Measurements from ENCODE around the gene DNAJC12.
A peak's percentile ranks its signal among the peaks of the same experiment; 100 is the strongest.
"Not testable (repeated sequence)": the region's sequence is repeated elsewhere in the genome, so short reads cannot be mapped to it uniquely, and the experiment has no call there.

The DNAJC12 gene

DNA sequence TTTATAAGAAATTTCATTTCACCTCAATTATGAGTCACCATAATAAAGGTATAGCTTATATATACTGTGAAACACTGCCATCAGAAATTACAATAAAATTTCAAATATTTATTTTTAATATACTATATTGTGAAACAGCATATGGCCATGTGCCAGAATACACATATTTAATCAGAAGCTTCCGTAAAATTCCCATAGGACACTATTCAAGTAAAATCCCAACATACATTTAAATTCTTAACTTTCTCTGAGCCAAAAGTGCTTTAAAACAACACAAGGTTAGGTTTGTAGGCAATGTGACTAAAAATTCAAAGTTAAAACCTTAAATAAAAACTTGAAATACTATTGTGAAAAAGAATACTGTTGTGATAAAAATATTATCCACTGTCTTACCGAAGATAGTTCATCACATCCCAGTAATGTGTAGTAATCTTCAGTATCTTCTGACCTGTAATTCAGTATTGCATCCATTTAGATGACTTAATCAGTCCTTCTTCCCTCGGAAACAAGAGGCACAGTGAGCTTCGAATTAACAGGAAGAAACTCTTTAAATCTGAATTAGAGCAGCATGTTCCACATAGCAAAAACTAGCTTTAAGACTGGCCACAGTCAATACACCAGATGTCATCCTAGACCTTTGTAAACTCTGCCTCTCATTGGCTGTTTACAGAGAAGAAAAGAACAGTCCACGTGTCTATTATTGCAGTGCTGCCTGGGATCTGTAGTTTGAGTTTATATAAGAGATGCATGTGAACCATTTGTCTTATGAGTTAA lies at the start of gene DNAJC12:
Gene DNAJC12 (minus strand): TSS at position 648 of the 774 bp plus-strand sequence. CDS start 177 bp downstream, at position 471.
- no peak for DNase-seq

DNA sequence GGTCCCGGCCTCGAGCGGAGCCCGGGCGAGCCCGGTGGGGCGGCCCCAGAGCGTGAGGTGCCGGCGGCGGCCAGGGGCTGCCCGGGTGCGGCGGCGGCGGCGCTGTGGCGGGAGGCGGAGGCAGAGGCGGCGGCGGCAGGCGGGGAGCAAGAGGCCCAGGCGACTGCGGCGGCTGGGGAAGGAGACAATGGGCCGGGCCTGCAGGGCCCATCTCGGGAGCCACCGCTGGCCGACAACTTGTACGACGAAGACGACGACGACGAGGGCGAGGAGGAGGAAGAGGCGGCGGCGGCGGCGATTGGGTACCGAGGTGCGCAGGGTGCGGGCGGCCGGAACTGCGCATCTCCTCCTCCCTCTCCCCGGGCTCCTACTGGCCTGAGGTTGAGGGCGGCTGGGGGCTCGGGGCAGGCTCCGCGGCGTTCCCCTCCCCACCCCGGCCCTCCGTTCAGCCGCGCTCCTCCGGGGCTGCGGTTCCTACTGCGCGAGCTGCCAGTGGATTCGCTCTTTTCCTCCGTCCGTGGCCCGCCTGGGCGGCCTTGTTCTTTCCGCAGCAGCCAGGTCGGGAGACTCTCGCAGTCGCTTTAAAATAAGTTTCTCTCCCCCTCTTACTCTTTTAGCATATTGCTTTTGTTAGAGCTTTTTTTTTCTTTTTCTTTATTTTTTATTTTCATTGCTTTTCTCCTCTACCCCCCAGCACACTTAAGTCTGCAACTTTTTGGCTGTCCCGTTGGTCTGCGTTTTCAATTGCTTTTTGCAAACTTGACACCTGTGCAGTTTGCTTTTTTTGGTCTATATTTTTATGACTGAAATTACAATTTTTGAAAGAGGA lies 47.1 kb upstream of the DNAJC12 start:
- peak; percentile 84 for DNase-seq

DNA sequence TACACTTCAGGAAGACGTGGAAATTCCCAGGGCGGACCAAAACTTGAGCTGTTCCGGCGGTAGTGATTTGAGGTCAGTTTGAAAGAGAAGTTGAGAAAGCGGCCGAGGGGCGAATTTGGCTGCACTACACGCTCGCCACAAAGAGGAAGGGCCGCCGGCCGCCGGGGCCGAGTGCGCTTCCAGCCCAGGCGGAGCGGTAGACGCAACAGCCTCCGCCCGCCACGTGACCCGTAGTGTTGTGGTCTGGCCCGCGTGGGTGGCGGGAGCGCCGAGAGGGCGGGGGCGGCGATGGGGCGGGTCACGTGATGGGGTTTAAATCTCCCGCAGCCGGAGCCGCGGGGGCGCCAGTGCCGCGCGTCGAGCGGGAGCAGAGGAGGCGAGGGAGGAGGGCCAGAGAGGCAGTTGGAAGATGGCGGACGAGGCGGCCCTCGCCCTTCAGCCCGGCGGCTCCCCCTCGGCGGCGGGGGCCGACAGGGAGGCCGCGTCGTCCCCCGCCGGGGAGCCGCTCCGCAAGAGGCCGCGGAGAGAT lies 46.4 kb upstream of the DNAJC12 start, which contains the start of gene SIRT1:
Gene SIRT1 (plus strand): TSS at position 344 of the 529 bp plus-strand sequence. CDS start 66 bp downstream, at position 410.
- DNase-seq = peak; percentile 90

DNA sequence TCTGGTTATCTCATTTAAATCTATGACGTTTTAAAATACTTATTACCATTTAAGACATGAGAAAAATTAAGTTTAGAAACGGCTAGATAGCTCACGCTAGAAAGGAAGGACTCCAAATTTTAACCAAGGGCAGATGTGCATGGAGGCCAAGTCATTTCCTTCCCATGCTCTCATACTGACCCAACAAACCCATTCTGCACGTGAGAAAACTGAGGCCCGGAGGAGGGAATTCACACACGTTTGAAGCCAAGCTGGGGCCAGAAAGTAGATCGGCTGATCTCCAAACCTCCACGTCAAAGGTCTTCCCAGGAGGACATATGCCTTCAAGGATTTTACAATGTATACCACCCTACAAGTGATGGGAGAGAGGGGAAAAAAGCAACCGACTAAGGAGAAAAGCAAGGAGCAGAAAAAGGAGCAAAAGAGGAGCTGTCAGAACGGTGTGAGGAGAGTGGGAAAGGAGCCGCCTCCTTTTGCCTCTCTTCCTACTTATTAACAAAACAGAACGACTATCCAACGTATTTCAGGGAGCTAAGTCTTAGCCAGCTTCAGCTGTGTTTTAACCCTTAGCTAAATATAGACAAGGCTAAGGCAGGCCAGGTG lies 45.8 kb upstream of the DNAJC12 start:
- no peak for DNase-seq

DNA sequence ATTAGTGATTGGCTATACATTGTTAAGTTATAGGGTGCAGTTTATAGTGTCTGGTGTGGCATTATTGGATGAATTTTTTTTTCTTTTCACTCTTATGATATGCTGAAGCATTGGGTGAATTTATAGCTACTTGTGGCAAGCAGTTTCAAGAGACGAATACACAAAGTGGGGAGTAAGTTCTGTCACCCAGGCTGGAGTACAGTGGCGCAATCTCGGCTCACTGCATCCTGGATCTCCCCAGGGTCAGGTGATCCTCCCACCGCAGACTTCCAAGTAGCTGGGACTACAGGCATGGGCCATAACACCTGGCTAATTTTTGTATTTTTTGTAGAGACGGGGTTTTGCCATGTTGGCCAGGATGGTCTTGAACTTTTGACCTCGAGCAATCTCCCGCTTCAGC lies 40.1 kb upstream of the DNAJC12 start:
- DNase-seq = no peak

DNA sequence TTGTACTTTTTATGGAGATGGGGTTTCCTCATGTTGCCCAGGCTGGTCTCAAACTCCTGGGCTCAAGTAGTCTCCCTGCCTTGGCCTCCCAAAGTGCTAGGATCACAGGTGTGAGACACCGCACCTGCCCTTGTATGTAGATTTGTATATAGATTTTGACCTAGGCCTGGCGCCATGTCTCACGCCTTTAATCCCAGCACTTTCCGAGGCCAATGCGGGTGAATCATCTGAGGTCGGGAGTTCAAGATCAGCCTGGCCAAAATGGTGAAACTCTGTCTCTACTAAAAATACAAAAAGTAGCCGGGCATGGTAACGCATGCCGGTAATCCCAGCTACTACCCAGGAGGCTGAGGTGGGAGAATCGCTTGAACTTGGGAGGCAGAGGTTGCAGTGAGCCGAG lies 39.4 kb upstream of the DNAJC12 start:
- DNase-seq = not testable (repeated sequence)

DNA sequence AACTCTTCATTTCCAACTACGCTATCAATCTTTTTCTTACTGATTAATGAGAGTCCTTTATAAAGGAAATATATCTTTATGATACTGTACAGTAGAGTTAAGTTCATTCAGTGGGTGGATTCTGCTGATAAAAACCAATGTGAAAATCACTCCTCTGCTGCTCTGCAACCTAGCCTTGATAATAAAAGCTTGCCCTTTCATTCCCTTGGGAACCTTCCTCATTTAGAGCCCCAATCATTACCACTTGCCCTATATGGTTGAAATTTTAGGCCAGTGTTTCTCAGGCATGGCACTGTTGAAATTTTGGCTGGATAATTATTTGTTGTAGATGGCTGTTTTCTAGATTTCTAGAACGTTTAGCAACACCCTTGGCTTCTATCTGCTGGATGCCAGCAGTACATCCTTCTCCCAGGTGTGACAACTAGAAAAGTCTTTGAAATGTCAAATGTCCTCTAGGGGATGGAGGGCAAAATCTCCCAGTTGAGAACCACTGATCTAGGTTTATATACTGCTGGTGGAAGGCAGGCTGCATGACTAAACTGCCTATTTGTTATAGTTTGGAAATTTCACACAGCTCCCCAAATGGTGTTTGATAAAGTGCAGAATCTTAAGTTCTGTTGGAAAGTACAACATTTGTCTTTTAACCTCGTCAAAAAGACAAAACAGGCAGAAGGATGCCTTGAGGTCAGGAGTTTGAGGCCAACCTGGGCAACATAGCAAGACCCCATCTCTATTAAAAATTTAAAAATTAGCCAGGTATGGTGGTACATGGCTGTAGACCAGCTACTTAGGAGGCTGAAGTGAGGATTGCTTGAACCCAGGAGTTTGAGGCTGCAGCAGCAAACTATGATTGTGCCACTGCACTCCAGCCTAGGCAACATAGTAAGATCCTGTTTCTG lies 37.6 kb upstream of the DNAJC12 start:
- no peak for DNase-seq

DNA sequence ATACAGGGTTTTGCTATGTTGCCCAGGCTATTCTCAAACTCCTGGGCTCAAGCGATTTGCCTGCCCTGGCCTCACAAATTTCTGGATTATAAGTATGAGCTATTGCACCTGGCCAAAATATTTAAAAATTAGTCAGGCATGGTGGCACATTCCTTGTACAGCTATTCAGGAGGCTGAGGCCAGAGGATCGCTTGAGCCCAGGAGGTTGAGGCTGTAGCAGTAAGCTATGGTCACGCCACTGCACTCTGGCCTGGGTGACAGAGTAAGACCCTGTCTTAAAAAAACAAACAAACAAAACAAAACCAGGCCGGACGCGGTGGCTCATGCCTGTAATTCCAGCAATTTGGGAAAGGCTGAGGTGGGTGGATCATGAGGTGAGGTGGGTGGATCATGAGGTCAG lies 32.0 kb upstream of the DNAJC12 start:
- DNase-seq = no peak

DNA sequence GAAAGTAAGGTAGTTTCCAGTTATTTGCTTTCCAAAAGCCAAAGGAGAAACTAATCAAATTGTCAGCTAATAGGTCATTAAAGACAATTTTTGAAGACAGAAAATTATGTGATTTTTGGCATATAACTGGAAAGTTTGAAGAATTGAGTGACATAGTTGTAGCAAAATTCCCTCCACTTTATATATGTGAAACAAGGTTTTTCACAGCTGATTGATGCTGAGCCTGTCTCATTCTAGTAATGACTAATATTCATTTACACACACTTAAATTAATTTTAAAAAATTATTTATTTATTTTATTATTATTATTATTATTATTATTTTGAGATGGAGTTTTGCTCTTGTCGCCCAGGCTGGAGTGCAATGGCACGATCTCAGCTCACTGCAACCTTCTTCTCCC lies 30.1 kb upstream of the DNAJC12 start:
- DNase-seq = no peak

DNA sequence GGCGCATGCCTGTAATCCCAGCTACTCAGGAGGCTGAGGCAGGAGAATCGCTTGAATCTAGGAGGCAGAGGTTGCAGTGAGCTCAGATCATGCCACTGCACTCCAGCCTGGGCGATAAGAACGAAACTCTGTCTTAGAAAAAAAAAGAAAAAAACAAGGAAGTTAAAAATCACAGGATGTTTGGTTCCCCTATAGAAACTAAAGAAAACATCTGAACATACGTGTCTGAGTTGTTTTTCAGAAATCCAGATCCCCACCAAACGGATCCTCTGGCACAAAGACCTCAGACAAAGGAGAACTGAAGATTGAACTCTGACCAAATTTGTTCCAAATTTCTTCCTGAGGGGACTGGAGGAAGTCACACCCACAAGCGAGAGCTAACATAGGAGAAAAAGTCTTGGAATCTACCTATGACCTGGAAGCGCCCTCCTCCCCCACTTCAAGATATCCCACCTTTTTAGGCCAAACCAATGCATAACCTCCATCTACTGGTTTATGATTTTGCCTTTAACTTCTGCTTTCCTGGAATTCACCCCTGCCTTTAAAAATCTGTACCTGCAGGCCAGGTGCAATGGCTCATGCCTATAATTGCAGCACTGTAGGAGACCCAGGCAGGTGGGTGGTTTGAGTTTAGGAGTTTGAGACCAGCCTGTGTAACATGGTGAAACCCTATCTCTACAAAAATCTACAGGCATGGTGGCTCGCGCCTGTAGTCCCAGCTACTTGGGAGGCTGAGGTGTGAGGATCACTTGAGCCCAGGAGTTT lies 26.8 kb upstream of the DNAJC12 start:
- DNase-seq = no peak

DNA sequence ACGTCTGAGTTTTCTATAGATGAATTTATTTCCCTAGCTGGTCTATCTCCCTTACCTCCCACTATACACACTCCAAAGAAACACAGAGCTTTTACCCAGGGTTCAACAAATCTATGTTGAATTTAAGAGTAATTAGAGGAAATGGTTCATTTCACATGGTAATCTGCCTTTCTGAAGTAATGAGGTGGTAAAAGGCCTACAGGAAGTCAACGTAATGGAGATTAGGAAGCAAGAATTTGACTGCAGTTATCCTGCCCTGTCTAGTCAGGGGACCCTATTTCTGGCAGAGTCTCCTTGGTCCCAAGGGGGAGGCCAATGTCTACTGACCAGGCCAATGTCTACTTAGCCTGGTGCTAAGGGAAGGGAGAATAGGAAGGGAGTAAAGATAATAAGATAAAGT lies 25.1 kb upstream of the DNAJC12 start:
- DNase-seq = no peak

DNA sequence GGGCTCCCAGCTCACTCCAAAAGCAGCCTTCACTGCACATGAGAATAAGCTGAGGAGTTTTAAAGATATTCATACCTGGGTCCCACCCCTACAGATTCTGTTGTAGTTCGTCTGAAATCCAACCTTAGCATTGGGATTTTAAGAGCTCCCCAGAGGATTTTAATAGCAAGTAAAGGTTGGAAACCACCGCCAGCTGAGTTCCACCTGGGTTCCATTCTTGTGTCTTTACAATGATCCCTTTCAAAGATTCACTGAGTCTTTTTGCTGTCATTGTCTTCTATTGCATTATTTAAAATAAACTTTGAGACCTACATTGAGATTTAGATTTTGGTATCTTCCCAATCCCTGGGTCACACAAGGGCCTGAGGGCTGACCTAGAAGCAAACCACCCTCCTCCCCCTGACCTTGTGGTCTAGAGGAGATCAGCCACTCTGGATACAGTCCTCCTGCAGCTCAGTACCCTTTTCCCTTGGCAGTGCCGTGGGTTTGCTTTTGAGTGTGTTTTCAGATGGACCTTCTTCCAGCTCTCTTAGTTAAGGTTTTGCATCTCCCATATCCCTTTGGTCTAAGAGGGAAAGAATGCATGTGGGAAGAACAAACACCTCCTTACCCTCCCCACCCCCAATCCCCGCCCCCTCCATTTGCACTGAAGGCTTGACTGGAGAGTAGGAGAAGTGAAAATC lies 23.9 kb upstream of the DNAJC12 start:
- no peak for DNase-seq

DNA sequence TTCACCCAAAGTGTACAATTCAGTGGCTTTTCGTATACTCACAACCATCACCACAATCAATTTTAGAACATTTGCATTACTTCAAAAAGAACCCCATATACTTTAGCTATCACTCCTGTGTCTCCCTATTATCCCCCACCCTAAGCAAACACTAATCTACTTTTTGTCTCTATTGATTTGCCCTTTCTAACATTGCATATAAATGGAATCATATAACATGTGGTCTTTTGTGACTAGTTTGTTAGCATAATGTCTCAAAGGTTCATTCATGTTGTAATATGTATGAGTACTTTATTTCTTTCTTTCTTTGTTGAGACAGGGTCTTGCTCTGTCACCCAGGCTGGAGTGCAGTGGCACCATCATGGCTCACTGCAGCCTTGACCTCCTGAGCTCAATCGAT lies 21.0 kb upstream of the DNAJC12 start:
- DNase-seq = no peak

DNA sequence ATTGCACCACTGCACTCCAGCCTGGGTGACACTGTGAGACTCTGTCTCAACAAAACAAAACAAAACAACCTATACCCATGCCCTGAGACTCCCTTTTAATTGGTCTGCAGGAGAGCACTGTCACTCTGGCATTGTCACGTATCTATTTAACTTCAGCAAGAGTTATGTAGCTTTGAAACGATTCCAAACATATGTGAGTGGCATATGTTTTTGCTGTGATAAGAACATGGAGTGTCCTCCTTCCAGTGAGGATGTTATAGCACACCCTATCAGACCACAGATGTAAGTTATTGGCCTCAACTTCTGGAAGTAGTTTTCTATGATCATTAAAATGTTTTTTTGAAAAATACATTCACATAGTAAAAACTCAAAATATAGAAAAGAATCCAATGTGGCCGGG lies 15.5 kb upstream of the DNAJC12 start:
- DNase-seq = no peak

DNA sequence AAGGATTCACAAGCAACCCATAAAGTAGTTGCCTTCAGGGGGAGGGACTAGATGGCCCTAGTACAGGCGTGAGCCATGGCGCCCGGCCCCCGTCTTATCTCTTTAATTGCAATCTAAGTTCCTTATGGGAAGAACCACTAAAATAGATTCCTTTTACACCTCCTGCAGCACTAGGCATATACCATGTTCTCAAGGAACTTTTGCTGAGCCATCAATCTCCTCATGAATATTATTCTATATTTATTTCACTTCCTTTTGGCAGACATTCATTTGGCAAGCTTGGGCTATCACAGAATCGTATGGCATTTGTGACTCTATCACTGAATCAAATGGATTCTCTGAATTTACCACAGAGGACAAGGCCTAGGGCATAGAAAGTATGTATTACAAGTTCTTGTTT lies 14.8 kb upstream of the DNAJC12 start:
- DNase-seq = no peak

DNA sequence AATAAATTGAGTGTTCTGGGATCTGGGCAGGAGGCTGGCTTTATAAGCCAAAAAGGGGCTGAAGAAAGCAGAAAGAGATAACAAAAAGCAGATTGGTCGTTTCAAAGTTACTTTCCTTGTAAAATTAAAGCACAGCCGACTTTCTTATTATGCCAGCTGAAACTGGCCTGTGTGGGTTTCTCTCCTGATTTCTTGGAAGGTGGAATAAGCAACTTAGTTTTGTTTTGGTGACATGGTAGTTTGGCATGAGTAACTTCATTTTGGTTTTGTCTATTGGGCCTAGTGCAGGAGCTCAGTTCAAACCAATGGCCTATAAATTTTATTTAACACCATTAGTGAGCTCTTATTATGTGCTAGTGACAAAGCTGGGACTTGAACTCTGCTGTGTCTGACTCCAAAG lies 13.2 kb upstream of the DNAJC12 start:
- DNase-seq = no peak

DNA sequence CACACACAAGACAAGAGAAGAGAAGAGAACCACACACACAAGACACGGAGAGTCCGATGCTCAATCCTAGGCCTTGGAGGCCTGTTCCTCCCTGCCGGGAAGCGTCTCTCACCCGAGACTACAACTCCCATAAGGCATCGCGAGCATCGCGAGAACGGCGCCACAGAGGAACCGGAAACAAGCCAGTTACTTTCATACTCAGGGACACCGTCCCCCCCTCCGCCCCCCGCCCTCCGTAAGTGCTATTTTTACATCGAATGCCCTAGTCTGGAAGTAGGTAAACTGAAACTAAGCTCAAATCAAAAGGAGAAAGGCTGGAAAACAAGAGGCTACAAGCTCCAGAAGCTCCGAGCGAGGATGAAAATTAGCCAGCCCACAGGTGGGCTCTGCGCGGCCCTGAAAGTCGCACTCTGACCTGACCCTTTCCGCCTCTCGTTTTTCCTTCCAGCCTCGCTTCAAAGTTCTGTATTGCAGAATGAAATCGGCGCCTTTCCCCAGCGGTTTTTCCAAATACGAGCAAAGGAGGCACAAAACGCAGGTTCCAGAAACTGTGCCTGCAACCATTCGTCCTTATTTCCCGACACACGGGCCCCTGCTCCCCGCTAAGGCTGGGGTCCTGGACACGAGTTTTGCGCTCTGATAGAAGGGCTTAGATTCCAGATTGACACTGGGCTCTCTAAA lies 11.5 kb upstream of the DNAJC12 start:
- peak; percentile 95 for DNase-seq

DNA sequence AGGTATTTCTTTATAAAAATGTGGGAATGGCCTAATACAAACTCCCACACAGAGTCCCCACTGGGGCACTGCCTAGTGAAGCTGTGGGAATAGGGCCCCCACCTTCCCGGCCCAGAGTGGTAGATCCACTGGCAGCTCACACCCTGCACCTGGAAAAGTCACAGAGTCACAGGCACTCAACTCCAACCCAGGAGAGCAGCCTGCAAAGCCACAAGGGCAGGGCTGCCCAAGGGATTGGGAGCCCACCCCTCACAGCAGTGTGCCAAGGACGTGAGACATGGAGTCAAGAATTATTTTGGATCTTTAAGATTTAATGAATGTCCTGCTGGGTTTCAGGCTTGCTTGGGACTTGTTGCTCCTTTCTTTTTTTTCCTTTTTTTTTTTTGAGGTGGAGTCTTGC lies 5.3 kb upstream of the DNAJC12 start:
- no peak for DNase-seq

DNA sequence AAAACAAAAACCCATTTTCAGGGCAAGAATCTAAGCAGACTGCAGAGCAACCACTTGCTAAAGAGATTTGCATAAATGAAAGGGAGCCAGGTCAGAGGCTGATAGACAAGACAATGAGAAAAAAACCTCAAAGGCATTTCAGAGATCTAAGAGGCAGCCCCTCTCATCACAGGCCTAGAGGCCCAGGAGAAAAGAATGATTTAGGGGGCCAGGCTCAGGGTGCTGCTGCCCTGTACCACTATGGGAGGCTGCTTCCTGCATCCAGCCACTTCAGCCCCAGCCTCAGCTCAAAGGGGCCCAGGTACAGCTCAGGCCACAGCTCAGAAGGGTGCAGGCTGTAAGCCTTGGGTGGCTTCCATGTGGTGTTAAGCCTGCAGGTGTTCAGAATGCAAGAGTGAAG lies 3.7 kb upstream of the DNAJC12 start:
- DNase-seq = no peak

DNA sequence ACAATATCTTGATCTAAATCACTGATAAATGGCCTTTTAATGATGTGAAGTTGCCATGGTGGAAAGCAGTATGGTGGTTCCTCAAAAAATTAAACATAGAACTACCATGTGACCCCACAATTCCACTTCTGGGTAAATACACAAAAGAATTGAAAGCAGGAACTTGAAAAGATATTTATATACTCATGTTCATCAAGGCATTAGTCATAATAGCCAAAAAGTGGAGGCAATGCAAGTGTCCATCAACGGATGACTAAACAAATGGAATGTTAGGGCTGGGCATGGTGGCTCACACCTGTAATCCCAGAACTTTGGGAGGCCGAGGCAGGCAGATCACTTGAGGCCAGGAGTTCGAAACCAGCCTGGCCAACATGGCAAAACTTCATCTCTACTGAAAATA lies 2.0 kb upstream of the DNAJC12 start:
- DNase-seq = no peak

Data from activated CD4-positive, alpha-beta T cell treated with anti-CD3 and anti-CD28 coated beads for 48 hours (primary cell).